Stimulated activated CD4-positive, alpha-beta T cell treated with anti-CD3 and anti-CD28 coated beads, Interleukin-12 subunit alpha, Interleukin-12 subunit beta, amount 100 ng/mL, for 4 hours (primary cell): ENCODE data around the gene TEX22.
A peak's percentile ranks its signal among the peaks of the same experiment; 100 is the strongest.

Experiments used
- DNase-seq: peaks from one replicate; pipeline ENCODE4 v3.0.0-alpha.2; 2020

The TEX22 gene

GRCh38 chr14:105444859-105445258, 46.5 kb downstream of the TEX22 start:
- no peak for DNase-seq

- no peak for DNase-seq
These were observed 47.0 kb downstream of the TEX22 start for GRCh38 chr14:105445290-105445689.

GRCh38 chr14:105445901-105446845, 47.8 kb downstream of the TEX22 start:
- DNase-seq, result no peak

- no peak for DNase-seq
These were observed 48.6 kb downstream of the TEX22 start for GRCh38 chr14:105446971-105447370.

- DNase-seq, result no peak
These were observed 49.6 kb downstream of the TEX22 start for GRCh38 chr14:105447651-105448640.

- peak; percentile 61 for DNase-seq
These were observed 50.4 kb downstream of the TEX22 start for GRCh38 chr14:105448706-105449111.

- no peak for DNase-seq
These were observed 51.2 kb downstream of the TEX22 start for GRCh38 chr14:105449276-105450122.

GRCh38 chr14:105450123-105450505, 51.8 kb downstream of the TEX22 start:
- DNase-seq, result no peak

- DNase-seq, result no peak
These were observed 52.8 kb downstream of the TEX22 start for GRCh38 chr14:105450864-105451720.

- DNase-seq, result no peak
These were observed 54.6 kb downstream of the TEX22 start for GRCh38 chr14:105452963-105453362.

- no peak for DNase-seq
These were observed 55.5 kb downstream of the TEX22 start for GRCh38 chr14:105453847-105454246.

GRCh38 chr14:105455086-105455640, 56.8 kb downstream of the TEX22 start:
- no peak for DNase-seq

- DNase-seq, result no peak
These were observed 57.7 kb downstream of the TEX22 start for GRCh38 chr14:105455766-105456660.

GRCh38 chr14:105456736-105457617, 58.6 kb downstream of the TEX22 start:
- DNase-seq, result no peak

GRCh38 chr14:105458010-105458409, 59.7 kb downstream of the TEX22 start:
- no peak for DNase-seq

GRCh38 chr14:105458571-105458970, 60.2 kb downstream of the TEX22 start:
- DNase-seq, result no peak

- DNase-seq, result no peak
These were observed 61.8 kb downstream of the TEX22 start for GRCh38 chr14:105460116-105460515.

GRCh38 chr14:105460616-105461015, 62.3 kb downstream of the TEX22 start:
- DNase-seq, result no peak

- no peak for DNase-seq
These were observed 63.6 kb downstream of the TEX22 start for GRCh38 chr14:105461903-105462302.
